H1 (cell line): ENCODE data around the gene RMND5B. TPM values are rescaled to one million over a fixed set of nuclear protein-coding genes. Genes with fewer than 3 reads are reported as not detected.
"Not testable (repeated sequence)": the region's sequence is repeated elsewhere in the genome, so short reads cannot be mapped to it uniquely, and the experiment has no call there.

ENCODE experiments used
- CTCF ChIA-PET: fragments of 300-600 bp; sonication (Branson Sonifier 250); formaldehyde crosslinking; loops from one replicate; lab custom pipeline; 2021; ENCODE audit not compliant: partially characterized antibody; lab: Charles Lee
- POLR2A ChIA-PET: fragments of 300-600 bp; sonication (Branson Sonifier 250); formaldehyde crosslinking; loops from one replicate; lab custom pipeline; 2021; ENCODE audit warnings: inconsistent platforms; ENCODE audit not compliant: partially characterized antibody; lab: Charles Lee
- DNase-seq, 2 experiments: peaks; one replicate each; pipeline versions ENCODE4 v3.0.0 to v3.0.0-alpha.2; 2010 to 2022; ENCODE audit warnings: low spot score in 2 of 2, low read depth in 1 of 2, mixed read lengths in 1 of 2
- FAIRE-seq: peaks from 2 replicates; lab custom pipeline; 2011; peaks lifted over from hg19 to GRCh38; lab: Jason Lieb, UNC
- H2AFZ ChIP-seq: 2 replicates; pipeline ENCODE4 v1.8.1; 2012; ENCODE audit warnings: low read length, inconsistent platforms
- H2AK5ac ChIP-seq: 2 replicates; pipeline ENCODE4 v1.6.1; 2013; ENCODE audit warnings: low read depth, low read length
- H2BK120ac ChIP-seq: replicated peaks from 2 replicates; pipeline ENCODE3; 2013; ENCODE audit warnings: low read depth, low read length, inconsistent platforms
- H2BK12ac ChIP-seq: 2 replicates; pipeline ENCODE4 v1.6.1; 2013; ENCODE audit warnings: low read depth, low read length
- H2BK15ac ChIP-seq: 2 replicates; pipeline ENCODE4 v1.6.1; 2013; ENCODE audit warnings: low read length
- H2BK20ac ChIP-seq: 2 replicates; pipeline ENCODE4 v1.6.1; 2013; ENCODE audit warnings: low read length
- H2BK5ac ChIP-seq: 2 replicates; pipeline ENCODE4 v1.6.1; 2013; ENCODE audit warnings: low read depth, low read length
- H3K14ac ChIP-seq: 2 replicates; pipeline ENCODE4 v1.6.1; 2013; ENCODE audit warnings: inconsistent platforms; ENCODE audit not compliant: insufficient read length
- H3K18ac ChIP-seq: 2 replicates; pipeline ENCODE4 v1.6.1; 2013; ENCODE audit warnings: low read length; ENCODE audit errors: extremely low read depth
- H3K23ac ChIP-seq: 2 replicates; pipeline ENCODE4 v1.6.1; 2013; ENCODE audit warnings: inconsistent platforms; ENCODE audit not compliant: insufficient read length
- H3K23me2 ChIP-seq: 2 replicates; pipeline ENCODE4 v1.6.1; 2013; ENCODE audit warnings: low read depth, low read length
- H3K27ac ChIP-seq: 2 replicates; pipeline ENCODE4 v1.6.1; 2011; ENCODE audit warnings: low read depth, low read length, inconsistent platforms
- H3K27me3 ChIP-seq, 4 experiments: replicated peaks in 1 of 4; 1 replicate in 1 of 4; 2 replicates in 3 of 4; pipeline versions ENCODE4 v1.6.1 to v1.8.1; 2011 to 2013; ENCODE audit warnings: low read length in 3 of 4, mild to moderate bottlenecking in 3 of 4, inconsistent platforms in 2 of 4, mixed read lengths in 2 of 4, moderate library complexity in 1 of 4; ENCODE audit not compliant: control insufficient read depth in 3 of 4, insufficient read depth in 3 of 4; ENCODE audit errors: extremely low read depth in 1 of 4
- H3K36me3 ChIP-seq, 4 experiments: 2 replicates each; pipeline versions ENCODE4 v1.6.1 to v1.8.1; 2011 to 2013; ENCODE audit warnings: mild to moderate bottlenecking in 4 of 4, low read length in 3 of 4, moderate library complexity in 2 of 4, control low read depth in 1 of 4, inconsistent platforms in 1 of 4; ENCODE audit not compliant: insufficient read depth in 4 of 4, control insufficient read depth in 2 of 4
- H3K4ac ChIP-seq: replicated peaks from 2 replicates; pipeline ENCODE3; 2013; ENCODE audit warnings: low read length, low read depth, mixed read lengths, inconsistent platforms; ENCODE audit not compliant: insufficient read length
- H3K4me1 ChIP-seq, 4 experiments: replicated peaks in 1 of 4; 1 replicate in 1 of 4; 2 replicates in 3 of 4; pipeline versions ENCODE4 v1.6.1 to v1.8.1; 2011 to 2013; ENCODE audit warnings: low read length in 3 of 4, inconsistent platforms in 2 of 4, mixed read lengths in 1 of 4; ENCODE audit not compliant: insufficient read depth in 4 of 4, control insufficient read depth in 3 of 4
- H3K4me2 ChIP-seq, 2 experiments: 2 replicates each; pipeline versions ENCODE4 v1.6.1 to v1.8.1; 2011 to 2013; ENCODE audit warnings: low read depth in 2 of 2, low read length in 2 of 2, control low read depth in 1 of 2, inconsistent platforms in 1 of 2, mild to moderate bottlenecking in 1 of 2; ENCODE audit not compliant: insufficient read depth in 1 of 2
- H3K4me3 ChIP-seq, 4 experiments: fragments of 200-600, 300-600 bp in 1 of 4; sonication (generic), shearing (Covaris generic), sonication (Bioruptor Twin) in 1 of 4; 2 replicates each; pipeline versions ENCODE4 v1.5.1 to v1.8.1; 2011 to 2016; ENCODE audit warnings: low read length in 4 of 4, low read depth in 3 of 4, control low read depth in 2 of 4, inconsistent platforms in 2 of 4, mild to moderate bottlenecking in 2 of 4, mixed read lengths in 1 of 4, moderate library complexity in 1 of 4; ENCODE audit not compliant: insufficient read depth in 2 of 4; ENCODE audit errors: extremely low read depth in 1 of 4
- H3K56ac ChIP-seq: replicated peaks from 2 replicates; pipeline ENCODE3; 2013; ENCODE audit warnings: low read depth, mild to moderate bottlenecking, mixed read lengths, low read length, inconsistent platforms; ENCODE audit not compliant: insufficient read length
- H3K79me1 ChIP-seq: 2 replicates; pipeline ENCODE4 v1.6.1; 2013; ENCODE audit warnings: low read depth, low read length, control low read depth
- H3K79me2 ChIP-seq, 2 experiments: 2 replicates each; pipeline versions ENCODE4 v1.6.1 to v1.8.1; 2012 to 2013; ENCODE audit warnings: low read length in 2 of 2, mild to moderate bottlenecking in 2 of 2, inconsistent platforms in 1 of 2; ENCODE audit not compliant: insufficient read depth in 2 of 2, control insufficient read depth in 1 of 2
- H3K9ac ChIP-seq, 4 experiments: replicated peaks in 1 of 4; 1 replicate in 1 of 4; 2 replicates in 3 of 4; pipeline versions ENCODE4 v1.6.1 to v1.8.1; 2011 to 2013; ENCODE audit warnings: low read depth in 3 of 4, low read length in 3 of 4, control low read depth in 2 of 4, mild to moderate bottlenecking in 2 of 4, moderate library complexity in 2 of 4, inconsistent platforms in 1 of 4; ENCODE audit errors: extremely low read depth in 1 of 4
- H3K9me3 ChIP-seq, 2 experiments: 2 replicates each; pipeline versions ENCODE4 v1.6.1 to v1.8.1; 2012 to 2013; ENCODE audit warnings: mild to moderate bottlenecking in 2 of 2, moderate library complexity in 2 of 2, control low read depth in 1 of 2, inconsistent platforms in 1 of 2, low read depth in 1 of 2, low read length in 1 of 2, mixed read lengths in 1 of 2; ENCODE audit not compliant: insufficient read depth in 2 of 2
- H4K20me1 ChIP-seq, 2 experiments: replicated peaks in 1 of 2; 2 replicates each; pipeline versions ENCODE3 to v1.8.1; 2011 to 2013; ENCODE audit warnings: inconsistent platforms in 2 of 2, low read length in 2 of 2, mild to moderate bottlenecking in 1 of 2; ENCODE audit not compliant: insufficient read depth in 2 of 2, control insufficient read depth in 1 of 2
- H4K5ac ChIP-seq: 2 replicates; pipeline ENCODE4 v1.6.1; 2013; ENCODE audit warnings: low read length, low read depth, mixed read lengths, inconsistent platforms; ENCODE audit not compliant: insufficient read length
- H4K8ac ChIP-seq: 2 replicates; pipeline ENCODE4 v1.8.0; 2013; ENCODE audit warnings: mild to moderate bottlenecking, moderate library complexity, low read length, inconsistent platforms; ENCODE audit not compliant: insufficient read depth; ENCODE audit errors: extremely low read depth
- H4K91ac ChIP-seq: replicated peaks from 2 replicates; pipeline ENCODE3; 2013; ENCODE audit warnings: low read length, mixed read lengths, inconsistent platforms; ENCODE audit not compliant: insufficient read length
- whole genome bisulfite sequencing, 2 experiments: shearing (Covaris generic) in 1 of 2; methylation state at CpG; one replicate each; pipeline versions ENCODE4 v1.1.6 to v1.1.7; 2013 to 2015; ENCODE audit warnings: low lambda C conversion rate in 2 of 2, mixed read lengths in 2 of 2, inconsistent platforms in 1 of 2, low coverage in 1 of 2, missing lambda C conversion rate in 1 of 2; ENCODE audit not compliant: insufficient replicate concordance in 2 of 2, insufficient coverage in 1 of 2, insufficient read length in 1 of 2; ENCODE audit errors: extremely low coverage in 1 of 2, missing lambda C conversion rate in 1 of 2; 5-methylcytosine and 5-hydroxymethylcytosine counted together
- polyA plus RNA-seq, 7 experiments: library from polyadenylated mRNA; depleted of rRNA in 3 of 7; stranded (reverse) in 5 of 7; unstranded in 2 of 7; fragments of >200 nt in 5 of 7; fragments of 200-250 nt in 2 of 7; gene quantifications; 1 replicate in 5 of 7; 2 replicates in 1 of 7; 4 replicates in 1 of 7; pipeline versions ENCODE4 v1.2.1 to v1.2.3, GENCODE V29; 2011 to 2013; ENCODE audit warnings: missing spikeins in 2 of 7, mixed read lengths in 2 of 7
- total RNA-seq: library from RNA; stranded (reverse); fragmentation: NEBNext Ultra II Directional; extraction: Animal tissue kit (Norgen Biotek cat#: 25700); gene quantifications from 2 replicates; pipeline ENCODE4 v1.2.1, GENCODE V29; 2021

Gene RMND5B
- total and polyA plus RNA-seq, 2 of the 8 experiments (the other 6 are each of a cell fraction or from before 2014, with no cell fraction given) = 75.9 to 90.2 TPM

GRCh38 chr5:178087199-178087598 is 43.6 kb upstream of the RMND5B start:
- not testable (repeated sequence) for H2BK15ac ChIP-seq

More at GRCh38 chr5:178087199-178087598, 43.6 kb upstream of the RMND5B start:
- H4K91ac ChIP-seq, H3K4me3 ChIP-seq, H3K27ac ChIP-seq, H3K4me2 ChIP-seq, H3K4me1 ChIP-seq, H3K9ac ChIP-seq, H3K4ac ChIP-seq, H2AFZ ChIP-seq, H2BK20ac ChIP-seq, H3K36me3 ChIP-seq, H3K56ac ChIP-seq, H2BK120ac ChIP-seq, H3K79me1 ChIP-seq, H3K79me2 ChIP-seq, H3K18ac ChIP-seq, H3K9me3 ChIP-seq, H3K23ac ChIP-seq, H4K20me1 ChIP-seq, H2AK5ac ChIP-seq, H4K8ac ChIP-seq, H3K27me3 ChIP-seq, H2BK12ac ChIP-seq, FAIRE-seq, H4K5ac ChIP-seq, DNase-seq, H3K14ac ChIP-seq, H3K23me2 ChIP-seq, H2BK5ac ChIP-seq: not testable (repeated sequence)
- CTCF ChIA-PET = interaction anchor here (0.6 to 2.1 kb wide), 3 partner anchors 12 to 62 kb away, joined by 3 to 8 read pairs (median 3); no protein-coding TSS in a partner anchor
- WGBS, 2 experiments = 90% methylated on average over 5 of the region's 5 CpGs; no CpG with 5 or more reads in 1 of the 2 experiments
- POLR2A ChIA-PET = interaction anchor here (0.6 to 1.8 kb wide), 5 partner anchors 17 to 137 kb away, joined by 3 to 4 read pairs (median 3); no protein-coding TSS in a partner anchor
